Ovary (tissue), 3 donors: Measurements from ENCODE around the gene IGFBP4.

Source experiments
- CTCF ChIP-seq, 3 donors: fragments of 450-650 bp in 2 of 3; fragments of 200-600 bp in 1 of 3; IDR thresholded peaks; one replicate each; pipeline versions ENCODE4 v1.5.1 to v1.8.0; 2016 to 2022; ENCODE audit warnings: antibody characterized with exemption in 3 of 3, mild to moderate bottlenecking in 1 of 3
- EP300 ChIP-seq: sonication (generic); formaldehyde crosslinking; IDR thresholded peaks from one replicate; pipeline ENCODE4 v1.6.1; 2017; ENCODE audit warnings: antibody characterized with exemption
- donor health status: DM: no; HTN: no; CAD: no.

GRCh38 chr17:40468560-40468959 lies 25.3 kb downstream of the IGFBP4 start:
- TF ChIP-seq CTCF (IDR thresholded peaks at IDR 0.05) (no peak), EP300 (no peak)
